PC-3 (cell line): ENCODE data around the gene CRABP2. TPM values are rescaled to one million over a fixed set of nuclear protein-coding genes. Genes with fewer than 3 reads are reported as not detected.

Experiments used
- ATAC-seq: fragments of 200-7000 bp; cut with Tn5 transposase; 2 replicates; pipeline ENCODE4 v1.9.1; 2020; ENCODE audit warnings: mild to moderate bottlenecking, moderate library complexity
- BruUV-seq: library from RNA; stranded (reverse); fragments of 400-500 nt; replicated peaks from 2 replicates; lab custom pipeline; 2021; lab: Mats Ljungman, UMichigan
- CTCF ChIA-PET: fragments of 300-600 bp; sonication (Branson Sonifier 250); formaldehyde crosslinking; loops from one replicate; lab custom pipeline; 2022; ENCODE audit warnings: antibody characterized with exemption; lab: Charles Lee
- POLR2A ChIA-PET: fragments of 300-600 bp; sonication (Branson Sonifier 250); formaldehyde crosslinking; loops from one replicate; lab custom pipeline; 2022; ENCODE audit warnings: antibody characterized with exemption; ENCODE audit not compliant: unreplicated experiment; lab: Charles Lee
- DNase-seq: peaks from one replicate; pipeline ENCODE4 v3.0.0-alpha.2; 2015
- H2AFZ ChIP-seq: fragments of 300-600 bp; sonication (generic); 2 replicates; pipeline ENCODE4 v1.6.0; 2016; ENCODE audit warnings: antibody characterized with exemption, low read length
- H3F3A ChIP-seq: fragments of 300-600 bp; sonication (generic); one replicate; pipeline ENCODE4 v1.6.0; 2017; ENCODE audit warnings: antibody characterized with exemption, low read length, control low read depth, mild to moderate bottlenecking; ENCODE audit not compliant: unreplicated experiment
- H3K27ac ChIP-seq: fragments of 300-600 bp; sonication (generic); 2 replicates; pipeline ENCODE4 v1.5.1; 2016; ENCODE audit warnings: mild to moderate bottlenecking, low read length
- H3K27me3 ChIP-seq: fragments of 300-600 bp; sonication (generic); 2 replicates; pipeline ENCODE4 v1.6.1; 2016; ENCODE audit warnings: low read length, mixed read lengths
- H3K36me3 ChIP-seq: fragments of 300-600 bp; sonication (generic); 2 replicates; pipeline ENCODE4 v1.6.1; 2016; ENCODE audit warnings: low read depth, mixed run types, low read length, mixed read lengths
- H3K4me1 ChIP-seq: fragments of 300-600 bp; sonication (generic); 2 replicates; pipeline ENCODE4 v1.5.1; 2016; ENCODE audit warnings: low read length; ENCODE audit not compliant: insufficient read depth
- H3K4me2 ChIP-seq: fragments of 300-600 bp; sonication (generic); 2 replicates; pipeline ENCODE4 v1.6.0; 2016; ENCODE audit warnings: low read length
- H3K4me3 ChIP-seq: fragments of 300-600 bp; sonication (generic); 2 replicates; pipeline ENCODE4 v1.5.1; 2016; ENCODE audit warnings: mild to moderate bottlenecking, low read length, mixed read lengths
- H3K79me2 ChIP-seq: fragments of 300-600 bp; sonication (generic); 2 replicates; pipeline ENCODE4 v1.6.1; 2017; ENCODE audit warnings: low read length, mixed read lengths
- H3K9ac ChIP-seq: fragments of 300-600 bp; sonication (generic); 2 replicates; pipeline ENCODE4 v1.6.0; 2016; ENCODE audit warnings: mild to moderate bottlenecking, low read length
- H3K9me2 ChIP-seq: fragments of 300-600 bp; sonication (generic); replicated peaks from 2 replicates; pipeline ENCODE4 v1.6.1; 2016; ENCODE audit warnings: mixed run types, low read length, mixed read lengths
- H3K9me3 ChIP-seq: fragments of 300-600 bp; sonication (generic); 2 replicates; pipeline ENCODE4 v1.6.1; 2016; ENCODE audit warnings: low read length, mixed read lengths
- H4K20me1 ChIP-seq: fragments of 300-600 bp; sonication (generic); 2 replicates; pipeline ENCODE4 v1.6.1; 2016; ENCODE audit warnings: low read length, mixed read lengths
- CTCF ChIP-seq: fragments of 300-600 bp; sonication (generic); conservative IDR thresholded peaks from 2 replicates; pipeline ENCODE4 v1.5.1; 2017; ENCODE audit warnings: antibody characterized with exemption, low read depth, mild to moderate bottlenecking, low read length
- EZH2 ChIP-seq: fragments of 300-600 bp; sonication (generic); IDR thresholded peaks from one replicate; pipeline ENCODE4 v1.6.1; 2017; ENCODE audit warnings: antibody characterized with exemption, mild to moderate bottlenecking, low read length; ENCODE audit not compliant: unreplicated experiment
- EZH2phosphoT487 ChIP-seq: fragments of 300-600 bp; sonication (generic); IDR thresholded peaks from 2 replicates; pipeline ENCODE4 v1.6.1; 2018; ENCODE audit warnings: mild to moderate bottlenecking, antibody characterized with exemption, low read length, borderline replicate concordance
- intact Hi-C: fragments of 100-400 bp; cut with micrococcal nuclease; formaldehyde crosslinking; loops from 2 replicates; pipeline ENCODE4 v1.9.0; 2023
- total RNA-seq: library from RNA; depleted of rRNA; stranded (reverse); fragments of >200 nt; gene quantifications from 2 replicates; pipeline ENCODE4 v1.2.3, GENCODE V29; 2014

CRABP2 gene
- total RNA-seq, 1 experiment from 2014 or later, result 120 TPM

DNA sequence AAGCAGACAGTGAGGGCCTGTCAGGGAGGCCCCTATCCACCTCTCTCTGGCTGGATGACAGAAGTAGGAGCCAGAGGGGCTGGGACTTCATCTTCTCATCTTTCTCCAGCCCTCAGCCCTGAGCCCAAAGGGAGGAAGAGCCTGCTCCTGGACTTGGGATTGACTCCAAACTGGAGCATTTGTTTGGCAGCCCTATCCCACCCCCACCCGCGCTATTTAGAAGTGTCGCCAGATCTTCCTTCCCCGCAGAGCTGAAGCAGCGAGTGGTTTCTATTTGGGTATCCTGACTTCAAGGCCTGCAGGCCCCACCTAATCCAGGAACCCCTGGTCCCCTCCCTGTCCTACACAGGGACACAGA lies 37.8 kb downstream of the CRABP2 start:
- Histone ChIP-seq H3K4me2 (no peak overlapping the region), H3K9me2 (no peaks in the 10 kb centered on the region), H3K4me3 (no peak overlapping the region), H4K20me1 (no peaks in the 10 kb centered on the region), H3K79me2 (no peaks in the 10 kb centered on the region), H3K27ac (no peak overlapping the region), H3F3A (no peaks in the 10 kb centered on the region), H3K27me3 (no peaks in the 10 kb centered on the region), H3K9me3 (no peaks in the 10 kb centered on the region), H3K4me1 (peaks cover 9% of the 10 kb centered on the region), H3K36me3 (no peaks in the 10 kb centered on the region), H2AFZ (no peak overlapping the region), H3K9ac (no peak overlapping the region)
- TF ChIP-seq EZH2phosphoT487, result no peak
- no peak for TF ChIP-seq EZH2
- TF ChIP-seq CTCF, result no peak
- DNase-seq (no peak), ATAC-seq (no peak)
- intact Hi-C loops, result no loop called here
- POLR2A ChIA-PET, result no interaction called here
- no TSS peak for BruUV-seq
- CTCF ChIA-PET, result no interaction called here

- Histone ChIP-seq H3K9me3 (no peaks in the 10 kb centered on the region), H3F3A (no peaks in the 10 kb centered on the region), H2AFZ (no peak overlapping the region), H3K79me2 (no peaks in the 10 kb centered on the region), H3K36me3 (no peaks in the 10 kb centered on the region), H3K27me3 (no peaks in the 10 kb centered on the region), H3K4me3 (no peak overlapping the region), H3K4me2 (no peak overlapping the region), H3K4me1 (peaks cover 15% of the 10 kb centered on the region), H3K27ac (no peak overlapping the region), H3K9me2 (no peaks in the 10 kb centered on the region), H3K9ac (no peak overlapping the region), H4K20me1 (no peaks in the 10 kb centered on the region)
- intact Hi-C loops, result no loop called here
- no peak for DNase-seq
- ATAC-seq, result peak; percentile 10; the same call in 1 of the 2 replicates
- POLR2A ChIA-PET, result no interaction called here
- TF ChIP-seq EZH2phosphoT487 (no peak), EZH2 (no peak), CTCF (no peak)
- CTCF ChIA-PET, result no interaction called here
- no TSS peak for BruUV-seq
Observed at GRCh38 chr1:156666862-156667609, 38.3 kb downstream of the CRABP2 start.

GRCh38 chr1:156665539-156665938 lies 39.8 kb downstream of the CRABP2 start:
- TF ChIP-seq CTCF (no peak), EZH2 (no peak), EZH2phosphoT487 (no peak)
- Histone ChIP-seq H3K9ac (no peak overlapping the region), H3K4me3 (no peak overlapping the region), H3K4me2 (no peak overlapping the region), H2AFZ (no peak overlapping the region), H3K36me3 (no peaks in the 10 kb centered on the region), H3K4me1 (peaks cover 30% of the 10 kb centered on the region), H3F3A (peaks cover 5% of the 10 kb centered on the region), H3K27ac (no peak overlapping the region), H3K79me2 (peaks cover 7% of the 10 kb centered on the region), H3K9me2 (no peaks in the 10 kb centered on the region), H3K27me3 (no peaks in the 10 kb centered on the region), H4K20me1 (no peaks in the 10 kb centered on the region), H3K9me3 (no peaks in the 10 kb centered on the region)
- intact Hi-C loops, result no loop called here
- ChIA-PET CTCF (no interaction called here), POLR2A (no interaction called here)
- no TSS peak for BruUV-seq
- ATAC-seq (no peak), DNase-seq (no peak)
